ENCODE results near the gene DDX21. TPM values are rescaled to one million over a fixed set of nuclear protein-coding genes. Genes with fewer than 3 reads are reported as not detected.
A peak's percentile ranks its signal among the peaks of the same experiment; 100 is the strongest.
"Not testable (repeated sequence)": the region's sequence is repeated elsewhere in the genome, so short reads cannot be mapped to it uniquely, and the experiment has no call there.

The DDX21 gene
- total RNA-seq, 8 experiments from 2014 or later, result 33.3 to 174 (median 58.0) TPM

DNA sequence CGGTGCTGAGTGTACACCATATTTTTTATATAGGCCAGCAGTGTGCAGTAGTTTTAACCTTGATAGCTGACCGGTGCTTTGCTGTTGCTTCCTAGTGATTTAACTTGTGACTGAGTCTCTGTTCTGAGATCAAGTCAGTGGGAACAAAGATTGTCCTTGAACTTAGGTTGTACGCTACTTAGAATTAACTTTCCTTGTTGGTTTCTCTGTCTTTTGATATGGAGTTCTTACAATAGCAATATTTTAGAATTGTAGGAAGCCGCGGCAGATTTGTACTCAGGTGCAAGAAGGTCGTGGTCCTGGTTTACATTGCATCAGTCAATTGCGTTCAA lies 1.3 kb downstream of the DDX21 start:
- WGBS, 10 experiments, result 0 to 83% (median 48%) methylated on average over 1 to 7 of the region's 7 CpGs; no CpG with 5 or more reads in 1 of the 10 experiments
- H3K27ac ChIP-seq, result peak overlapping the region in 1 of 2 donors; percentile 76
- in situ Hi-C loops (cut with MboI; ENCODE audit: low pct_unique_long_range_greater_than_20kb in 2 of 9, low sequenced_read_pairs in 9 of 9, unreplicated experiment in 9 of 9), result no loop called here
- peak overlapping the region; percentile 60 to 87 (median 78) for H3K4me3 ChIP-seq
- H3K4me1 ChIP-seq (replicated peaks in 1 of 2), result peaks cover 7 to 9% of the 10 kb centered on the region in 2 donors
- ATAC-seq (replicated peaks in 6 of 8), result no peak

DNA sequence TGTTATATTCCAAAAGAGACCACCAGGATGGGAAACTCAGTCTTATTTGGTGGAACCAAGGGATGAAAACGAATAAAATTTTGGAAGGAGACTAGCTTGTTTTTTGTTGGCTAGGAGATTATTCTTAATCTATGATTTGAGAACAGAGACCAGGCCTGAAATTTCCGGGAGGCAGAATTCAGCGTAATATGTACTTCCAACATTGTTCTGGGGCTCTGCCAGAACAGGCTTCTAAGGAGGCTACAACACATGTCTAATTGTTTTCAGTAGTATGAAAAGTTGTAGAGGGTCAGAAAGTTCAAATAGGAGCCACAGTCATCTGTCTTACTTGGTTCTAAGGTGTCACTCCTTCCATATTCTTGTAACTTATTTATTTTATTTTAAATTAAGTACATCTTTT lies 1.7 kb downstream of the DDX21 start:
- in situ Hi-C loops (cut with MboI; ENCODE audit: low pct_unique_long_range_greater_than_20kb in 2 of 9, low sequenced_read_pairs in 9 of 9, unreplicated experiment in 9 of 9), result no loop called here
- peaks cover 7 to 9% of the 10 kb centered on the region in 2 donors for H3K4me1 ChIP-seq (replicated peaks in 1 of 2)
- WGBS, 10 experiments, result 0 to 80% (median 27%) methylated on average over 1 to 3 of the region's 3 CpGs; no CpG with 5 or more reads in 2 of the 10 experiments
- H3K27ac ChIP-seq, result no peak overlapping the region
- no peak for ATAC-seq (replicated peaks in 6 of 8)
- H3K4me3 ChIP-seq, result peak overlapping the region; percentile 60 to 87 (median 78)

DNA sequence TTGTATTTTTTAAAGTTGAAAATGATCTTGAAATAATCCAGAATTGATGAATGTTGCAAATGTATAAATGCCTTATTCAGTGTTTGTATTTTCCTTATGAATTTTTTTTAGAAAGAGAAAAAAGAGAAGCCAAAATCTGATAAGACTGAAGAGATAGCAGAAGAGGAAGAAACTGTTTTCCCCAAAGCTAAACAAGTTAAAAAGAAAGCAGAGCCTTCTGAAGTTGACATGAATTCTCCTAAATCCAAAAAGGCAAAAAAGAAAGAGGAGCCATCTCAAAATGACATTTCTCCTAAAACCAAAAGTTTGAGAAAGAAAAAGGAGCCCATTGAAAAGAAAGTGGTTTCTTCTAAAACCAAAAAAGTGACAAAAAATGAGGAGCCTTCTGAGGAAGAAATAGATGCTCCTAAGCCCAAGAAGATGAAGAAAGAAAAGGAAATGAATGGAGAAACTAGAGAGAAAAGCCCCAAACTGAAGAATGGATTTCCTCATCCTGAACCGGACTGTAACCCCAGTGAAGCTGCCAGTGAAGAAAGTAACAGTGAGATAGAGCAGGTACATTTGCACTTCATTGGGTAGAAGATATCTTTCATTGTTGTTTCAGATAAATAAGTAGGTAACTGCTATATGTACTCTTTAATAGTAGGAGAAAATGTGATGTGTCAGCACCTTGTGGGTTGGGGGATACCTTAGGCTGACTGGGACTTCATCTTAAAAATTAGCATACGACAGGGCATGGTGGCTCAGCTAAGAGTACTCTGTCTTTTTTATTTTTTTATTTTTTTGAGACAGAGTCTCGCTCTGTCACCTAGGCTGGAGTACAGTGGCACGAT lies 3.9 kb downstream of the DDX21 start:
- Histone ChIP-seq H3K4me1 (replicated peaks in 1 of 2) (peaks cover 5 to 9% of the 10 kb centered on the region in 2 donors), H3K4me3 (no peak overlapping the region), H3K27ac (no peak overlapping the region)
- WGBS, 10 experiments, result 73 to 100% (median 98%) methylated on average over 1 to 4 of the region's 4 CpGs
- in situ Hi-C loops (cut with MboI; ENCODE audit: low pct_unique_long_range_greater_than_20kb in 2 of 9, low sequenced_read_pairs in 9 of 9, unreplicated experiment in 9 of 9), result no loop called here
- no peak for ATAC-seq (replicated peaks in 6 of 8)

DNA sequence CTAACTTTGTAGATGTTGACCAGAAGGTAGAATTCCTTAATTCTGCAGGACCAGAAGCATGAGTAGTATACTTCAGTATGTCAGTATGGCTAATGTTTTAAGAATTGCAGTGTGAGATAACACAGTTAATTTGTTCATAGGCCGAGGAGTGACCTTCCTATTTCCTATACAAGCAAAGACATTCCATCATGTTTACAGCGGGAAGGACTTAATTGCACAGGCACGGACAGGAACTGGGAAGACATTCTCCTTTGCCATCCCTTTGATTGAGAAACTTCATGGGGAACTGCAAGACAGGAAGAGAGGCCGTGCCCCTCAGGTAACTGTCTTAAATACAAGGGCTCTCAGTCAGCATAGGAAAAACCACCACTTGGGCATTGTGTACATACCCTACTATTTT lies 7.2 kb downstream of the DDX21 start:
- H3K4me3 ChIP-seq, result no peak overlapping the region
- no peaks in the 10 kb centered on the region for H3K4me1 ChIP-seq (replicated peaks in 1 of 2)
- 75 to 100% (median 95%) methylated on average over 2 to 4 of the region's 4 CpGs; no CpG with 5 or more reads in 1 of the 10 experiments for WGBS, 10 experiments
- no peak overlapping the region for H3K27ac ChIP-seq
- in situ Hi-C loops (cut with MboI; ENCODE audit: low pct_unique_long_range_greater_than_20kb in 2 of 9, low sequenced_read_pairs in 9 of 9, unreplicated experiment in 9 of 9), result no loop called here
- no peak for ATAC-seq (replicated peaks in 6 of 8)

DNA sequence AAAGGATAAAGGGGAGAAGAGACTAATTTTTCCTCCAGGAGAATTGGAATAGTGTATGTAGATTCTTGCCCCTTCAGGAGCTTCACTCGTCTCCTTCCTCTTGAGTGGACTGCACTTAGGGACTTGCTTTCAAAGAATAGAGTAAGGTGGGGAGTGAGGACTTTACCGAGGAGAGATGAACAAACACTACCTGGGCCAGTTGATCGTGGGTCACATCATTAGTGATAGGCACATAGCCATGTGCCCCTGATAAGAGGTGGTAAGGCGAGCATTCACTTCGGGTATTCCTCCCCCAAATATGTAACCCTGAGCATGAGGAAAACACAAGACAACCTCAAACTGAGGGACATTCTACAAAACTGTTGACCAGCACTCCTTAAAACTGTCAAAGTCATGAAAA lies 18.0 kb downstream of the DDX21 start:
- Histone ChIP-seq H3K27ac (no peak overlapping the region), H3K4me3 (no peak overlapping the region), H3K4me1 (replicated peaks in 1 of 2) (no peaks in the 10 kb centered on the region)
- ATAC-seq (replicated peaks in 6 of 8), result no peak
- 60 to 100% (median 90%) methylated on average over 1 to 5 of the region's 5 CpGs for WGBS, 10 experiments
- in situ Hi-C loops (cut with MboI; ENCODE audit: low pct_unique_long_range_greater_than_20kb in 2 of 9, low sequenced_read_pairs in 9 of 9, unreplicated experiment in 9 of 9), result no loop called here

DNA sequence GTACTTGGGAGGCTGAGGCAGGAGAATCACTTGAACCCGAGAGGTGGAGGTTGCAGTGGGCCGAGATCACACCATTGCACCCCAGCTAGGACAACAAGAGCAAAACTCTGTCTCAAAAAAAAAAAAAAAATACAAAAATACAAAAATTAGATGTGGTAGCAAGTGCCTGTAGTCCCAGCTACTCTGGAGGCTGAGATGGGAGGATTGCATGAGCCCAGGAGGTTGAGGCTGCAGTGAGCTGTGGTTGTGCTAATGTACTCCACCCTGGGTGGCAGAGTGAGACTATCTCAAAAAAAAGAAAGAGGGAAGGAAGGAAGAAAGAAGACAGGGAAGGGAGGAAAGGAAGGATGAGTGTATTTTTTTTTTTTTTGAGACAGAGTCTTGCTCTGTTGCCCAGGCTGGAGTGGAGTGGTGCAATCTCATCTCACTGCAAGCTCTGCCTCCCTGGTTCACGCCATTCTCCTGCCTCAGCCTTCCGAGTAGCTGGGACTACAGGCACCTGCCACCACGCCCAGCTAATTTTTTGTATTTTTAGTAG lies 20.0 kb downstream of the DDX21 start:
- in situ Hi-C loops (cut with MboI; ENCODE audit: low pct_unique_long_range_greater_than_20kb in 2 of 9, low sequenced_read_pairs in 9 of 9, unreplicated experiment in 9 of 9); H3K4me3 ChIP-seq; ATAC-seq (replicated peaks in 6 of 8); H3K27ac ChIP-seq; H3K4me1 ChIP-seq (replicated peaks in 1 of 2): not testable (repeated sequence)
- 80 to 100% (median 100%) methylated on average over 1 to 2 of the region's 5 CpGs; no CpG with 5 or more reads in 3 of the 10 experiments for WGBS, 10 experiments

DNA sequence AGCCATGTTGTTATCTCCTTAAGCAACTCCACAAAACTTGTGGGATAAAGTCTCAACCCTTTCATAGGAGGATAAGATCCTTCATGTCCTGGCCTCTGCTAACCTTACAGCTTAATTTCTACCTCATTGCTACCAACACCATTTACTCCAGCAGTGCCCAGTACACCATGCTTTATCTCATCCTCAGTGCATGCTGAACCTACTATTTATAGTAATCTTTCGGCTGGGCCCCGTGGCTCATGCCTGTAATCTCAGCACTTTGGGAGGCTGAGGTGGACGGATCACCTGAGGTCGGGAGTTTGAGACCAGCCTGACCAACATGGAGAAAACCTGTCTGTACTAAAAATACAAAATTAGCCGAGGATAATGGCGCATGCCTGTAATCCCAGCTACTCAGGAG lies 23.8 kb downstream of the DDX21 start:
- H3K4me1 ChIP-seq (replicated peaks in 1 of 2); H3K4me3 ChIP-seq; ATAC-seq (replicated peaks in 6 of 8); in situ Hi-C loops (cut with MboI; ENCODE audit: low pct_unique_long_range_greater_than_20kb in 2 of 9, low sequenced_read_pairs in 9 of 9, unreplicated experiment in 9 of 9); H3K27ac ChIP-seq: not testable (repeated sequence)
- 81 to 100% (median 93%) methylated on average over 2 to 6 of the region's 6 CpGs; no CpG with 5 or more reads in 4 of the 10 experiments for WGBS, 10 experiments

DNA sequence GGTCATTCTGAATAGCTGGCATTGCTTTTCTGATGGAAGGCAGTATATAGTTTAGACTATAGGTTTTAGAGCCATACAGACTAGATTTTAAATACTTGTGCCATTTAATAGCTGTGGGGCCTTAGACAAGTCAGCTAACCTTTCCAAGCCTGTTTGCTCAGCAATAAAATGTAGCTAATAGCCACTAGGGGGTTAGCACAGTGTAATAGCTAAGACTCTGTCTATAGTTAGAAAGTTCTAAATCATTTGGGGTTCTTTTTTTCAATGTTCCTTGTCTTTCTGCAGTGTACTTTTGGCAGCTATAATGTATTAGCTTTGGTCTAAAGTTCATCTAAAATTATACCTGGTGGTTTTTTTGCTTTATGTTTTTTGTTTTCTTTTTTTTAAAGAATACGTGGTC lies 25.1 kb downstream of the DDX21 start:
- Histone ChIP-seq H3K4me3 (no peak overlapping the region), H3K4me1 (replicated peaks in 1 of 2) (no peaks in the 10 kb centered on the region), H3K27ac (no peak overlapping the region)
- ATAC-seq (replicated peaks in 6 of 8), result peak in 1 of 8 experiments; percentile 36
- in situ Hi-C loops (cut with MboI; ENCODE audit: low pct_unique_long_range_greater_than_20kb in 2 of 9, low sequenced_read_pairs in 9 of 9, unreplicated experiment in 9 of 9), result no loop called here
- WGBS, 10 experiments, result 80 to 100% (median 100%) methylated on average over 1 of the region's 1 CpG

DNA sequence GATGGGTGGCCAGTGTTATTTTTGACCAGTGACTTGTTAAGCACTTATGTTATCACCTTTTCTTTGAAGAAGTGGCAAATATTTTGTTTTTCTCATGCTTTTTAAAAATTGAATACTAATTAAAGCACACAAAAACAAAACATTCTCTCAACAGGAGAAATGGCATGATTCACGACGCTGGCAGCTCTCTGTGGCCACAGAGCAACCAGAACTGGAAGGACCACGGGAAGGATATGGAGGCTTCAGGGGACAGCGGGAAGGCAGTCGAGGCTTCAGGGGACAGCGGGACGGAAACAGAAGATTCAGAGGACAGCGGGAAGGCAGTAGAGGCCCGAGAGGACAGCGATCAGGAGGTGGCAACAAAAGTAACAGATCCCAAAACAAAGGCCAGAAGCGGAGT lies 26.4 kb downstream of the DDX21 start:
- 80 to 100% (median 95%) methylated on average over 2 to 11 of the region's 11 CpGs; no CpG with 5 or more reads in 2 of the 10 experiments for WGBS, 10 experiments
- no peaks in the 10 kb centered on the region for H3K4me1 ChIP-seq (replicated peaks in 1 of 2)
- no peak for ATAC-seq (replicated peaks in 6 of 8)
- no peak overlapping the region for H3K27ac ChIP-seq
- in situ Hi-C loops (cut with MboI; ENCODE audit: low pct_unique_long_range_greater_than_20kb in 2 of 9, low sequenced_read_pairs in 9 of 9, unreplicated experiment in 9 of 9), result no loop called here
- H3K4me3 ChIP-seq, result no peak overlapping the region

DNA sequence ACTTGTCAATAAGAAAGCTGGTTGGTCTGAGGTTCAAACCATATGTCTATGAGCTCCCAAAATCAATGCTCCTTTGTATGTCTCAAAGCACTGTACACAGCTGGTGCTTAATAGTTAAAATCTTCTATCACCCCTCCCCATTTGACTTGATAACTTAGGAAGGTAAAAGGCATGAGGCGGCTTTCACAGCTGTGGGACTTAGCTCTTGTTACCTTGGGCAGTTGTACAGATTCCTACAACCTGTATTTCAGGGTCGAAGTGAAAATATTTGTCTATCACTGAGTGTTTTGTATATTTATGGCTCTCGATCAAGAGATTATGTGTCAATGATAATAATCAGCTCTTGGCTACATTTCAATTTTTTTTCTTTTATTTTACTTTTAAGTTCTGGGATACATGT lies 31.6 kb downstream of the DDX21 start:
- in situ Hi-C loops (cut with MboI; ENCODE audit: low pct_unique_long_range_greater_than_20kb in 2 of 9, low sequenced_read_pairs in 9 of 9, unreplicated experiment in 9 of 9), result no loop called here
- peaks cover 8 to 20% of the 10 kb centered on the region in 2 donors for H3K4me1 ChIP-seq (replicated peaks in 1 of 2)
- no peak overlapping the region for H3K27ac ChIP-seq
- no peak for ATAC-seq (replicated peaks in 6 of 8)
- no peak overlapping the region for H3K4me3 ChIP-seq
- 39 to 100% (median 86%) methylated on average over 1 to 3 of the region's 3 CpGs; no CpG with 5 or more reads in 1 of the 10 experiments for WGBS, 10 experiments

DNA sequence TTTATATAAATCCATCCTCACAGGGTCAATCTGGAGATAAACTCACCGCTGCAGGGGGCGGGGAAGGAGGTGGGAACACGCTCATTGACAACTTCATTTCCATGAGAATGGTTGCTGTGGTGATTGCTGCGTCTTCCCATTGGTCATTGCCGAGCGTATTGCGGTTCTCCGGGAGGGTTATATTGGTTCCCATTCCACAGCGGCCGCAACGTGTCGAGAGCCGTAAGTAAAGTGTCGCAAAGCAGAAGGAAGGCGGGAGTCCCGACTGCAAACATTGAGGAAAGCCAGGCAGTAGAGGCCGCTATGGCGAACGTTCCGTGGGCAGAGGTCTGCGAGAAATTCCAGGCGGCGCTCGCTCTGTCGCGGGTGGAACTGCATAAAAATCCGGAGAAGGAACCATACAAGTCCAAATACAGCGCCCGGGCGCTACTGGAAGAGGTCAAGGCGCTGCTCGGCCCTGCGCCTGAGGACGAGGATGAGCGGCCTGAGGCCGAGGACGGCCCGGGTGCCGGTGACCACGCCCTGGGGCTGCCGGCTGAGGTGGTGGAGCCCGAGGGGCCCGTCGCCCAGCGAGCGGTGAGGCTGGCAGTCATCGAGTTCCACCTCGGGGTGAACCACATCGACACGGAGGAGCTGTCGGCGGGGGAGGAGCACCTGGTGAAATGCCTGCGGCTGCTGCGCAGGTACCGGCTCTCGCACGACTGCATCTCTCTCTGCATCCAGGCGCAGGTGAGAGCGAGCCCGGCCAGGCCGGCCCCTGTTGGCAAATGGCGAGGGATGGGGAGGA lies 32.8 kb downstream of the DDX21 start, which contains the start of gene KIFBP:
KIFBP (plus strand) TSS at position 274 of the 787 bp plus-strand sequence; CDS start at position 304, 30 bp downstream.
- ATAC-seq (replicated peaks in 6 of 8), result peak; percentile 80 to 94 (median 92)
- Histone ChIP-seq H3K4me1 (replicated peaks in 1 of 2) (peaks cover 14 to 30% of the 10 kb centered on the region in 2 donors), H3K27ac (peak within 1 kb of the TSS; percentile 79 to 90), H3K4me3 (peak within 1 kb of the TSS; percentile 65 to 80 (median 73))
- in situ Hi-C loops (cut with MboI; ENCODE audit: low pct_unique_long_range_greater_than_20kb in 2 of 9, low sequenced_read_pairs in 9 of 9, unreplicated experiment in 9 of 9), result no loop called here
- 0 to 7% (median 0%) methylated on average over 4 to 28 of the region's 62 CpGs for WGBS, 10 experiments

DNA sequence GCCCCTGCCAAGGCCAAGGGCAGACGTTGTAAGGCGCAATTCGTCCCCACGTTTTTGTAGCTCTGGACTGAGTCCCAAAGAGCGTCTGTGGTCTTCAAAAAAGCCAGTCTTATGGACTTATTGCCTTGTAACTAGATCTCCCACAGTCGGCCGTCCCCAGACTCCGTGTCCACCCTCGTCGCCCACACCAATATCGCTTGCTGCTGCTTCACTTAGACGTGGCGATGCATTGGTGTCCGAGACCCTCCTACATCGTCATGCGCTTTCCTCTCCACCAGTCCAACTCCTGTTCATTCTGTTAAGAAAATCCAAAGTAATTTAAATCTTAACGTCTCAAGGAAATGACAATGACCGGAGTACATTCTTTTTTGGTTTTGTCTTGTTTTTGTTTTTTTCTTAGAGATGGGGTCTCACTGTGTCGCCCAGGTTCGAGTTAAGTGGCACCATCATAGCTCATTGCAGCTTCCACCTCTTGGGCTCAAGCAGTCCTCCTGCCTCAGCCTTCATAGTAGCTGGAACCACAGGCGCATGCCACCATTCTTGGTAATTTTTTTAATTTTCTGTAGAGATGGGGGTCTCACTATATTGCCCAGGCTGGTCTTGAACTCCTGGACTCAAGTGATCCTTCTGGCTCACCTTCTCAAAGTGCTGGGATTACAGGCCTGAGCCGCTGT lies 33.5 kb downstream of the DDX21 start:
- H3K4me1 ChIP-seq (replicated peaks in 1 of 2), result peaks cover 14 to 30% of the 10 kb centered on the region in 2 donors
- WGBS, 10 experiments, result 0 to 75% (median 30%) methylated on average over 1 to 17 of the region's 22 CpGs; no CpG with 5 or more reads in 1 of the 10 experiments

More for the DNA sequence above, 33.5 kb downstream of the DDX21 start:
- H3K27ac ChIP-seq, result peak overlapping the region; percentile 79 to 90
- peak overlapping the region; percentile 65 to 80 (median 73) for H3K4me3 ChIP-seq
- in situ Hi-C loops (cut with MboI; ENCODE audit: low pct_unique_long_range_greater_than_20kb in 2 of 9, low sequenced_read_pairs in 9 of 9, unreplicated experiment in 9 of 9), result no loop called here
- ATAC-seq (replicated peaks in 6 of 8), result peak in 1 of 8 experiments; percentile 1

Measured in motor neuron (in vitro differentiated cells).